CD4-positive, alpha-beta T cell (primary cell): ENCODE results near the gene HCAR2. TPM values are rescaled to one million over a fixed set of nuclear protein-coding genes. Genes with fewer than 3 reads are reported as not detected.
"Not testable (repeated sequence)": the region's sequence is repeated elsewhere in the genome, so short reads cannot be mapped to it uniquely, and the experiment has no call there.

Source experiments
- ATAC-seq: fragments of 200-7000 bp; cut with Tn5 transposase; one replicate; pipeline ENCODE4 v1.10.0; 2022; ENCODE audit warnings: mild to moderate bottlenecking; ENCODE audit not compliant: poor library complexity
- CTCF ChIA-PET: fragments of 350-600 bp; sonication (Branson Sonifier 250); formaldehyde crosslinking; loops from one replicate; lab custom pipeline; 2021; ENCODE audit warnings: antibody characterized with exemption, inconsistent platforms; lab: Charles Lee
- POLR2A ChIA-PET: fragments of 350-600 bp; sonication (Branson Sonifier 250); formaldehyde crosslinking; loops from one replicate; lab custom pipeline; 2021; ENCODE audit warnings: antibody characterized with exemption, inconsistent platforms; lab: Charles Lee
- DNase-seq, 14 experiments: peaks; one replicate each; pipeline ENCODE4 v3.0.0-alpha.2; 2013 to 2020; ENCODE audit warnings: mixed read lengths in 2 of 14
- H3K27ac ChIP-seq, 2 donors: one replicate each; pipeline versions ENCODE4 v1.5.1 to v1.7.0; 2013; ENCODE audit warnings: low read length in 2 of 2, low read depth in 1 of 2, mild to moderate bottlenecking in 1 of 2
- H3K27me3 ChIP-seq, 2 experiments: 1 replicate in 1 of 2; 2 replicates in 1 of 2; pipeline versions ENCODE4 v1.6.1 to v1.7.0; 2013; ENCODE audit warnings: low read length in 2 of 2, control low read depth in 1 of 2, mild to moderate bottlenecking in 1 of 2, moderate library complexity in 1 of 2; ENCODE audit not compliant: insufficient read depth in 2 of 2, control insufficient read depth in 1 of 2
- H3K36me3 ChIP-seq: one replicate; pipeline ENCODE4 v1.6.1; 2013; ENCODE audit warnings: low read length, control low read depth; ENCODE audit not compliant: insufficient read depth
- H3K4me1 ChIP-seq: one replicate; pipeline ENCODE4 v1.6.1; 2013; ENCODE audit warnings: low read length, control low read depth; ENCODE audit not compliant: insufficient read depth
- H3K4me3 ChIP-seq: one replicate; pipeline ENCODE4 v1.5.1; 2013; ENCODE audit warnings: mild to moderate bottlenecking, low read length, moderate library complexity
- H3K9me3 ChIP-seq, 2 experiments: 1 replicate in 1 of 2; 2 replicates in 1 of 2; pipeline versions ENCODE4 v1.6.1 to v1.7.0; 2013; ENCODE audit warnings: low read length in 2 of 2, mild to moderate bottlenecking in 2 of 2, control low read depth in 1 of 2, moderate library complexity in 1 of 2; ENCODE audit not compliant: control insufficient read depth in 1 of 2, insufficient read depth in 1 of 2
- H3K27ac Mint-ChIP-seq: one replicate; pipeline ENCODE4 v1.8.0; 2020; ENCODE audit warnings: mixed read lengths
- H3K27me3 Mint-ChIP-seq: one replicate; pipeline ENCODE4 v1.8.0; 2021; ENCODE audit warnings: mixed read lengths
- H3K36me3 Mint-ChIP-seq: one replicate; pipeline ENCODE4 v1.8.0; 2021; ENCODE audit warnings: low read depth, mixed read lengths
- H3K4me1 Mint-ChIP-seq: one replicate; pipeline ENCODE4 v1.8.0; 2021; ENCODE audit warnings: low read depth, mixed read lengths
- H3K4me3 Mint-ChIP-seq: one replicate; pipeline ENCODE4 v1.8.0; 2020; ENCODE audit warnings: mild to moderate bottlenecking, mixed read lengths
- H3K9me3 Mint-ChIP-seq: one replicate; pipeline ENCODE4 v1.8.0; 2020; ENCODE audit warnings: mixed read lengths
- intact Hi-C, 2 experiments: fragments of 100-400 bp; cut with DNase I in 1 of 2; cut with micrococcal nuclease in 1 of 2; formaldehyde crosslinking; loops; one replicate each; pipeline versions ENCODE4 v1.15.1 to v1.9.0; 2023 to 2025; cut with DNase I, micrococcal nuclease
- polyA plus RNA-seq, 2 donors: library from polyadenylated mRNA; unstranded; fragments of 120-200 nt; gene quantifications; one replicate each; pipeline ENCODE4 v1.2.1, GENCODE V29; 2013
- total RNA-seq, 174 experiments: library from RNA in 2 of 174; stranded (reverse) in 2 of 174; gene quantifications; one replicate each; pipeline ENCODE4 v1.2.3 and lab custom pipeline; 2021 to 2026
- TF ChIP-seq, protein P1 (sequence below): fragments of 200-600 bp; IDR thresholded peaks from one replicate; pipeline ENCODE4 v1.8.0; 2022; ENCODE audit warnings: antibody characterized with exemption, mild to moderate bottlenecking

The HCAR2 gene
- under 1 TPM; 0.19 to 0.39 TPM for total RNA-seq
- polyA plus RNA-seq (2013, experiment 1 of 2) = 0.56 TPM
- 5.0 TPM for polyA plus RNA-seq (2013, experiment 2 of 2)
- total RNA-seq (lab: John Stamatoyannopoulos, UW) = 0 to 3.0 (median 0.06) reads per million in 172 experiments

DNA sequence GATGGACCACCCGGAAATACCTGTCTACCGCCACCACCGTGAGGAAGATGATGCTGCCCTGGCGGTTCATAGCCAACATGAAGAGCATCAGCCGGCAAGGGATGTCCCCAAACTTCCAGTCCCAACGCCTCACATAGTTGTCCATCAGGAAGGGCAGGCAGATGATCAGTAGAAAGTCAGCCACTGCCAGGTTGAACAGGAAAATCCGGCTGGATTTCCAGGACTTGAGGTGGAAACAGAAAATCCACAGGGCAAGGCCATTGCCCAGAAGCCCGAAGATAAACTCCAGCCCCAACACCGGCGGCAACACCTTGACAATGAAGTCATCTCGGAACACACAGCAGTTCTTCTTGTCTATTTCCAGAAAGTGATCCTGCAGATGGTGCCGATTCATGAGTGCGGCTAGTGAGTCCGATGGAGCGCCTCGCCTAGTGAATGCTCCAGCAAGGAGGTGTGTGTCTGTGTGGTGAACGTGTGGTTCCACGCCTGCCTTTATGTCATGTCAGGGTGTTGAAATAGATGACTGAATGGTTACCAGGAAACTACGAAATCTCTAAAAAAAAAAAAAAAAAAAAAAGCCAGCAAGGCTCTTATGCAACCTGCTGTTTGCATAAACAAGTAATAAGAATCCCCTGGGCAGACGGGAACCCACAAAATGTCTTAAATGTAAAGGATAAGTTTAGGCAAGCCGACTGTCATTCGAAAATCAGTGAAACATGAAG is at the start of gene HCAR2:
Gene HCAR2 (minus strand): TSS at position 468 of the 722 bp plus-strand sequence. CDS start 74 bp downstream, at position 394.
- H3K27ac Mint-ChIP-seq, H3K4me3 Mint-ChIP-seq, H3K9me3 ChIP-seq, H3K4me3 ChIP-seq, CTCF ChIA-PET, H3K36me3 ChIP-seq, H3K27me3 ChIP-seq, H3K36me3 Mint-ChIP-seq, POLR2A ChIA-PET, H3K27me3 Mint-ChIP-seq, H3K4me1 ChIP-seq, H3K4me1 Mint-ChIP-seq, intact Hi-C loops, H3K9me3 Mint-ChIP-seq, H3K27ac ChIP-seq, ATAC-seq: not testable (repeated sequence)
- DNase-seq = peak in 3 of 14 experiments; percentile 2 to 69 (median 48)

DNA sequence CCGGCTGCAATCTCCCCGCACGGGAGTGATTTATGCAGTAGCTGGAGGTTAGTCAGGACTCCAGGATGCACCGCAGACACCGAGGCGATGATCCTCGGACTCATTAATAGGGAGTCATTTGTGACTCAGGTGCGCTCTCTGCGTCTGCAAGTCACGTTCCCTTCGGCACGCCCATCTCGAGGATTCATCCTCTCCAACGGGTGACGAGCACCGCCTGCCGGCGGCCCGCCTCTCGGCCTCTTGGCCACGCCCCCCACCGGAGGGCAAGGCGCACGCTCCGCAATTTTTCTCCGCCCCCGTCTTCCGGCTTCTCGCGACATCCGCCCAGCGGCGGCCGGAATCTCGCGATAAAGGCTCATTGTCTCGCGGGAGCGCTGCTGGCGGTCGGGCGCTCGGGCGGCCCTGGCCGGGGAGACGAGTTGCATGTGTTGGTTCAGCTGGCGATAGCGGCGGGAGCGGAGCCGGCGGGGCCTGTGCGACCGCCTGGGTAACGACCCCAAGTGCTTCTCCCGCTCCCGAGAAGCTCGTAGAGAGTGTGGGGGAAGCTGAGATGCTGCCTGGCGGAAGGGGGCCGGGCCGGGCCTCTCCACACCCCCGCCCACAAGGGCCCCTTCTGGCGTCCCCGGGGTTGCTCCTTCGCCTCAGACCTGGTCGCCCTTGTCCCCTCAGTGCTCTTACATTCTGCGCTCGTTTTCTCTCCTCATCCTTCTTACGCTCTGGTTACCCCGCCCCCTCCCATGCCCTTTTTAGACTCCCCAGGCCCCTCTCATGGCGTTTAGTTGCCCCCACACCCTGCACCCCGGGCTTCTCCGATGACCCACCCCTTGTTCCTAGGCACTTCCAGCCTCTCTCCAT is 49.5 kb upstream of the HCAR2 start, which contains the start of gene DENR:
Gene DENR (plus strand): TSS at position 361 of the 855 bp plus-strand sequence. CDS start 878 bp downstream, outside the sequence.
- ChIA-PET CTCF (interaction anchor here (0.5 to 2.1 kb wide), 9 partner anchors 9 to 285 kb away, joined by 3 to 7 read pairs (median 4); partner anchors contain the start of genes KNTC1, RSRC2 and ZCCHC8), POLR2A (interaction anchor here (0.5 to 2.4 kb wide), 13 partner anchors 10 to 831 kb away, joined by 3 to 25 read pairs (median 4); partner anchors contain the start of genes KNTC1, OGFOD2, RSRC2 and TMED2)
- peaks cover 57% of the 10 kb centered on the region for H3K4me1 Mint-ChIP-seq

GRCh38 chr12:122750781-122751515 is 47.8 kb upstream of the HCAR2 start:
- Histone ChIP-seq H3K36me3 (peaks cover 22% of the 10 kb centered on the region), H3K4me1 (peaks cover 18% of the 10 kb centered on the region)
- CTCF ChIA-PET, H3K4me3 ChIP-seq, ATAC-seq, POLR2A ChIA-PET, H3K27me3 Mint-ChIP-seq, DNase-seq, H3K27ac ChIP-seq, H3K9me3 ChIP-seq, H3K27me3 ChIP-seq, H3K9me3 Mint-ChIP-seq: not testable (repeated sequence)
- Mint-ChIP-seq H3K4me1 (peaks cover 40% of the 10 kb centered on the region), H3K36me3 (peaks cover 37% of the 10 kb centered on the region), H3K27ac (peak overlapping the region; percentile 97), H3K4me3 (peak overlapping the region; percentile 96)
- intact Hi-C loops = loop anchor here (5.0 to 10.0 kb wide), 4 partner anchors 354 to 634 kb away; partner anchors contain the start of genes DIABLO (in 1 of the 2) and KMT5A (in 1 of the 2)

More for the DNA sequence above, 49.5 kb upstream of the HCAR2 start, which contains the start of gene DENR:
- peak within 1 kb of the TSS; percentile 86 to 89 for H3K27ac ChIP-seq
- TF ChIP-seq, protein P1, sequence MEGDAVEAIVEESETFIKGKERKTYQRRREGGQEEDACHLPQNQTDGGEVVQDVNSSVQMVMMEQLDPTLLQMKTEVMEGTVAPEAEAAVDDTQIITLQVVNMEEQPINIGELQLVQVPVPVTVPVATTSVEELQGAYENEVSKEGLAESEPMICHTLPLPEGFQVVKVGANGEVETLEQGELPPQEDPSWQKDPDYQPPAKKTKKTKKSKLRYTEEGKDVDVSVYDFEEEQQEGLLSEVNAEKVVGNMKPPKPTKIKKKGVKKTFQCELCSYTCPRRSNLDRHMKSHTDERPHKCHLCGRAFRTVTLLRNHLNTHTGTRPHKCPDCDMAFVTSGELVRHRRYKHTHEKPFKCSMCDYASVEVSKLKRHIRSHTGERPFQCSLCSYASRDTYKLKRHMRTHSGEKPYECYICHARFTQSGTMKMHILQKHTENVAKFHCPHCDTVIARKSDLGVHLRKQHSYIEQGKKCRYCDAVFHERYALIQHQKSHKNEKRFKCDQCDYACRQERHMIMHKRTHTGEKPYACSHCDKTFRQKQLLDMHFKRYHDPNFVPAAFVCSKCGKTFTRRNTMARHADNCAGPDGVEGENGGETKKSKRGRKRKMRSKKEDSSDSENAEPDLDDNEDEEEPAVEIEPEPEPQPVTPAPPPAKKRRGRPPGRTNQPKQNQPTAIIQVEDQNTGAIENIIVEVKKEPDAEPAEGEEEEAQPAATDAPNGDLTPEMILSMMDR = peak; percentile 76
- no peaks in the 10 kb centered on the region for H3K27me3 ChIP-seq
- peaks cover 38% of the 10 kb centered on the region for H3K36me3 ChIP-seq
- no peaks in the 10 kb centered on the region for H3K9me3 ChIP-seq
- H3K9me3 Mint-ChIP-seq = no peaks in the 10 kb centered on the region
- H3K36me3 Mint-ChIP-seq = peaks cover 54% of the 10 kb centered on the region
- peak within 1 kb of the TSS; percentile 97 for H3K27ac Mint-ChIP-seq
- no peaks in the 10 kb centered on the region for H3K27me3 Mint-ChIP-seq
- H3K4me3 Mint-ChIP-seq = peak within 1 kb of the TSS; percentile 96
- ATAC-seq = peak; percentile 92
- peaks cover 21% of the 10 kb centered on the region for H3K4me1 ChIP-seq
- peak within 1 kb of the TSS; percentile 89 for H3K4me3 ChIP-seq
- intact Hi-C loops = loop anchor here (1.0 to 10.0 kb wide), 10 partner anchors 22 to 632 kb away; partner anchors contain the start of genes KNTC1 (in 2 of the 2), CCDC62 (in 1 of the 2), DIABLO (in 1 of the 2) and KMT5A (in 1 of the 2)
- DNase-seq = peak; percentile 99 to 100 (median 99)
